NOMO-1 treated with dmso at 0.1 percent for 144 hours (cell line): ENCODE measurements around the gene MAX.
A peak's percentile ranks its signal among the peaks of the same experiment; 100 is the strongest.
"Not testable (repeated sequence)": the region's sequence is repeated elsewhere in the genome, so short reads cannot be mapped to it uniquely, and the experiment has no call there.

ENCODE experiments used
- DNase-seq: peaks from one replicate; lab custom pipeline; 2025; ENCODE audit not compliant: unreplicated experiment; lab: John Stamatoyannopoulos, UW

The MAX gene

DNA sequence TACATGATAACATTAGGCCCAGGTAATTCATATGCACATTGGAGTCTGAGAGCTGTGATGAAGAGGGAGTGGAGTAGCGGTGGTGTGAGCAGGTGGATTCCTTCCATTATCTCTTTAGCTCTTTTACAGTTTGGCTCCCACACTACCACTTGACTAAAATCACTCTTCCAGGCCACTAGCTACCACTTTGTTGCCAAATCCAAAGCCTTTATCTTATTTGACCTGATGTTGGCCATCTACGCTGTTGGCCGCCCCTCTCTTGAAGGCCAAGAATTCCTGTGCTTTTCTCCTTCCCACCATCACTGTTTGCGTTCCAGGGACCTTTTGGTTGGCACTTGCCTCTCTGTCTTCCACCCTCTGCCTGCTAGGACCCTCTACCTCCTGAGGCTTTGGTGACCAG lies 4.0 kb upstream of the MAX start:
- no peak for DNase-seq

DNA sequence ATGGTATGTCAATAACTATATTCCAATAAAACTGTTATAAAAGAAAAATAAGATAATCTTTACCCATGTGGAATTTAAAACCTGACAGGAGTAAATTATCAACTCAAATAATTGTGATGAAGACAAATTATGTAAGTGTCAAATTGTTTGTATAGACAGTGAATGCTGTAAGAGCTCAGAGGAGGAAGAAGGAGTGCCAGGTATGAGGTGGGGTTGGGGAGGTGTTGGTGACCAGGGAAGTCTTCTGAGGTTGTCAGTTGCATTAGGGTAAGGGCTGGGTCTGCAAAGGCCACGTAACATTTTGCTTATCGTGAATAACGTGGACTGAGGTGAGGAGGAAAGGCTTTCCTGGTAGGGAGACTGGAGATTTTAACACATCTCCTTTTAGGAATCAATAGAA lies 2.5 kb upstream of the MAX start:
- DNase-seq = no peak

DNA sequence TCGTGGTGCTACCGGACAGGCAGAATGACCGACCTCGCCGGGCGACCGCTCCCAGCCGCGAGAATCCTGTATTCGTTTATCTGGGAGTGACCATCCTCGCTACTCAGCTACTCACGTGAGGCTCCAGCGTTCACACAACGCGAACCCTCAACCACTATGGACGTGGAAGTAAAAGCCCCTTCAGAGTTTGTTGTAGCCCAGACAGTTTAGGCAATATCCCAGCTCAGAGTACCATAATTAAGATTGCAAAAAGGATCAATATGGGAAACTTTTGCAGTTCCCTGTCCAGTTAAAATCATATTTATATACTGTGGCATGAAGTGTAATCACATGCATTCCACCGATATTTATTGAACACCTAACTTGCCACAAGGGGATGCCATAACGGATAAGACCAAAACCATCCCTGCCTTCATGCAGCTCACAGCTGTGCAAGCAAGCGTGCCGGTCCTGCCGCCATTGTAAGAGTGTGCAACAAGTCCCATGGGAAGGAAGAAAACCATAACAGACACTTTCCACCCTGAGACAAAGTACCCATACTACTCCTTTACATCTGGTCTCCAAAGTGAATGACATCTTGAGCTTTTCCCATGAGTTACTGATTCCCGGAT lies 938 bp upstream of the MAX start:
- no peak for DNase-seq

DNA sequence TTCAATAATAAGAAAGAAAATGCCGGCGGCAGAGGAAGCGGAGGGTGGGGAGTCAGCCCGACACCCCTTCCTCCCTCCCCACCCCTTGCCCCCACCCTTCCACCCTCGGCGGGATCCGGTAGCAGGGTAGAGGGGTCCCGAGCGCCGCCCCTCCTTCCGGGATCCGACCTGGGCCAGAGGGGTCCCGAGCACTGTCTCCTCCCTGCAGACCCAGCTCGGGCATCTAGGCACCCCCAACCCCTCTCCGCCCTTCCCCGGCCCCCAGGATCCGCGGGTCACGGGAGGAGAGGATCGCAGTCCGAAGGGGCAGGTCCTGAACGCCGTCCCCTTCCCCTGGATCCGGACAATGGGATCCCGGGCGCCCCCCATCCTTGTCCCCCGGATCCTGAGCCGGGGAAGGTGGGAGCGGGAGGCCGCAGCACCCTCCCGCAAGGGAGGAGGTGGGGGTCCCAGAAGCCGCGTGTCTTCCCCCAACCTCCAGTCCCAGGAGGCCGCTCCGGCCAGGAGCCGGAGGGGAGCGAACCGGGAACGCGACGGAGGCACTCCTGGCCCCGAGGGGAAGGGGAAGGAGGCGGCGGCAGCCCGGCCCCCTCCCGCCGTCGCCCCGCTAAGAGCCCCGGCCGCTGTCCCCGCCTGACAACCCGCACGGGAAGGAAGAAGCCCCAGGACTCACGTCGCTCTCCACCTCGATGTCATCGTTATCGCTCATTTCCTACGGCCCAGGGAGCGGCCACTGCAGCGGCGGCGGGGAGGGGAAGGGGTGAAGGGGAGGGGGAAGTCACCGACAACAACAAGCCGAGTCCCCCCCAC lies 481 bp downstream of the MAX start:
- no peak for DNase-seq

DNA sequence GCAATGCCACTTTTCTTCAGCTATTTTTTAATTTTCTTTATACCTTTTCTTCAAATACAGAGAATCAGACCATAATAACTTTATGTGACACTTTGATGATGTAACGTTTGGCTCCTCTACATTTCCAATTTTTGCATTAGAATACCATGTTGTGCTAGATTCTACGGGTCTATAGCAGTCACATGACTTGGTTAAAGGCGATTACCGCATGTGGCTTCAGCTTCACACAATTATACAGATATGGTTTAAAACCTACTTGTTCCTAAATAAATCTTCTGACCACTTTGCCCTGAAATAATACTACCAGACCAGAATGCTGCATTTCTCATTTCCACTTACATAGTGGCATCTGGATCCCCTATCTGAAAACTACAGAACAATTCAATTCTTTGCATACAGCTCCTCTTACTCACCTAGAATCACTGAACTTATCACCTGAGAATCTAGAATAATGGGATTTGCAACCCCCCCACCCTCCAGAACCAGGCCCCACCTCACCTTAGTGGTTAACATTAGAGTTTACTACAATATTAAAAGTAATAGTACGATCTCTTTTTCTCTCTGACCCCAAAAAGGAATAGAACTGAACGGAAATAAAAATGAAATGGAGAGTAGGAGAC lies 1.3 kb downstream of the MAX start:
- DNase-seq = no peak

DNA sequence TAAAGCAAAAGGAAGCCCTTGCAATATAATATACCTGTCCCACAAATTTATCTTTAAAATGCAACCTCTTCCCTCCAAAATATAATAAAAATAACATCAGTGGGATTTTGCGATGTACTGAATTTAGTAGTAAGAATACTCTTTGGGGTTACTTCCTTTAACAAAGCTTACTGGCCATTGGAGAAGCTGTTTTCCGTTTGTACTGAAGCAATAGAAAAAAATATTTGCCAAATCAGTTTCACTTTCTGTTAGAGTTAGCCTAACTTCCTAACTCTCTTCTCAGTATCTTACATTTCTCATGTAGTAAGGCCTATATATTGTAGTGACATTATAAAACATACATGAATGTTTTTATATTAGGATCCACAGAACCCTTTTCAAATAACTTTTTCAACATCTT lies 3.7 kb downstream of the MAX start:
- DNase-seq = peak; percentile 62

DNA sequence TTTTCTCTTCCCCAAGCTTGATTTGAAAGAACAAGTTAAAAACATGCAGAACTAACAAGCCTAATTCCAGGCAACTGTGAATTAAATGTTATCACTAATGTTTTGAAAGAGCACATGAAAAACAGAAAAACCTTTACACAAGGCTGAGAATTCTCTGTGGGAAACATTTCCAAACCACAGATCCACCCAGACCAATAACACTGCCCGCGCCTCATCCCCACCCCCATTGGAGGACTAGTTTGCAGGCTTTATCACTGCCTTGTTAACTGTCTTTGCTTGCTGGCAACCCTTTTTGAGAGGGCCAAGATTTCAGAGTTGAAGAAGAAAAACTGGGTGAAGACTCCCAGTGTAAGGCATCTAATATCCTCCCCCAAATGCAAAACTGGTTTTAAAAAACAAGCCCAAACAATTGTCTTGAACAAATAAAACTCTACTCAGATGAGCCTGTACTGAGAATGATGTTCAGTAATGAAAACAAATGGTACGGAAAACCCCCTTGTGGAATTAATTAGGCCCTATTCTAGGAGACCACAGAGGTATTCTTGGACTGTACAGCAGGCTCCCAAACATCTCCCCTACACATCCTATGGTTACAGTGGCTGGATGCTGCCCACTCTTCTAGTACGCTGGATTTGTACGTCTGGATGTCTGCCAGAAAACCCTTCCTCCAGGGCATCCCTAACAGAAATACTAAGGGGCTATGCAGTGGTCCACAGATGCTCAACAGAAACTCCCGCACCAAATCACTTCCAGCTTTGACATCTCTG lies 5.8 kb downstream of the MAX start:
- no peak for DNase-seq

DNA sequence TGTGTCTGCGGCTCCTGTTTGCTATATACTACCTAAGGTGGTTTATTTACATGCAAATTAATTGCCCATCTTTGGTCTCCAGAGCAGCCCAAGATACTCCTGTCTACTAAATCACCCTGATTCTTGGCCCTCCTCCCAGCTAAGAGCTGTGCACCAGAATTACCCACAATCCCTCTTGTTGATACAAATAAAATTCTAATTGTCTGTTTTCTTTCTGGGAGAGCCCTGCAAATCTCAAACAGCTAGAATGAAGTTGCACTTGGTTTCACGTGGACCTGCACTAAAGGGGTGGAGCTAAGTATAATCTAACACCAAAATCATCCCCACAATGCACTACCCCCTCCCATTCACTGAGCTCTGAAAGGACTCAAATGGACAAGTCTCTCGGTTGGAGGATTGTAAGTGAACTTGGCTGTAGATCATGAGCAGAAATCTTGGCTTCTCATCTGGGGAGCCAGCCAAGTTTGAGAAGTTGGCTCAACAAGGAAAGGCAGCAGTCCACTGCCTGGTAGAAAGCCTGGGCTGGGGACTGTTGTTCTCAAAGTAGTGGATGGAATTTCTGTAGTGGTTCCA lies 6.6 kb downstream of the MAX start:
- DNase-seq = no peak

DNA sequence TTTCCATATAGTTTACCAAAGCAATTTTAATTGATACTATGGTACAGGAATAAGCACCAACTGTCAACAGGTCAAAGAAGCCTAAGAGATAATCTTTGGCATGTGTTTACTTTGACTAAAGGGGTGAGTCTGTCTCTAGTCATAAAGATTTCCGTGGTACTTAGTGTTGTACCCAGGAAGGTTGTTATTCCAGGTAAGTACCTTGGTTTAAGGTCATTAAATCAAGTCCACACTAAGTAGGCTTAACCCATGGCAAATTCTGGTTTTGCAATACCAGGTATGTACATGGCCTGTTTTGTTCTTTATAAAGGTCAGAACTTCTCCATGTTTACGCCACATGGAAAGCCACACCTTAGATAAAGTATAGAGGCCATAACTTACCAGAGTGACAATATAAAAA lies 10.0 kb downstream of the MAX start:
- no peak for DNase-seq

DNA sequence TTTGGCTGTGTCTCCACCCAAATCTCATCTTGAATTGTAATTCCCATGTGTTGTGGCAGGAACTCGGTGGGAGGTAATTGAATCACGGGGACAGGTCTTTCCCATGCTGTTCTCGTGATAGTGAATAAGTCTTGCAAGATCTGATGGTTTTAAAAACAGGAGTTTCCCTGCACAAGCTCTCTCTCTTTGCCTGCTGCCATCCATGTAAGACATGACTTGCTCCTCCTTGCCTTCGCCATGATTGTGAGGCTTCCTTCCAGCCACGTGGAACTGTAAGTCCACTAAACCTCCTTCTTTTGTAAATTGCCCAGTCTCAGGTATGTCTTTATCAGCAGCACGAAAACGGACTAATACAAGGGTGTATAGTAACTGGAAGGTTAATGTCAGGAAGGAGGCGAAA lies 14.5 kb downstream of the MAX start:
- not testable (repeated sequence) for DNase-seq

DNA sequence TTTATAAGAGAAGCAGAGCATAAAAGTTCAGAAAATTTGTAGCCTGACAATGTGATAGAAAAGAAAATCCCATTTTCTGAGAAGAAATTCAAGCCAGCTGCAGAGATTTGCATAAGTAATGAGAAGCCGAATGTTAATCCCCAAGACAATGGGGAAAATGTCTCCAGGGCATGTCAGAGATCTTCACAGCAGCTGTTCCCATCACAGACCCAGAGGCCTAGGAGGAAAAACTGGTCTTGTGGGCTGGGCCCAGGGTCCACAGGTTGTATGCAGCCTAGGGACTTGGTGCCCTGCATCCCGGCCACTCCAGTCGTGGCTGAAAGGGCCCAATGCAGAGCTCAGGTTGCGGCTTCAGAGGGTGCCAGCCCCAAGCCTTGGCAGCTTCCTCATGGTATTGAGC lies 15.6 kb downstream of the MAX start:
- not testable (repeated sequence) for DNase-seq

DNA sequence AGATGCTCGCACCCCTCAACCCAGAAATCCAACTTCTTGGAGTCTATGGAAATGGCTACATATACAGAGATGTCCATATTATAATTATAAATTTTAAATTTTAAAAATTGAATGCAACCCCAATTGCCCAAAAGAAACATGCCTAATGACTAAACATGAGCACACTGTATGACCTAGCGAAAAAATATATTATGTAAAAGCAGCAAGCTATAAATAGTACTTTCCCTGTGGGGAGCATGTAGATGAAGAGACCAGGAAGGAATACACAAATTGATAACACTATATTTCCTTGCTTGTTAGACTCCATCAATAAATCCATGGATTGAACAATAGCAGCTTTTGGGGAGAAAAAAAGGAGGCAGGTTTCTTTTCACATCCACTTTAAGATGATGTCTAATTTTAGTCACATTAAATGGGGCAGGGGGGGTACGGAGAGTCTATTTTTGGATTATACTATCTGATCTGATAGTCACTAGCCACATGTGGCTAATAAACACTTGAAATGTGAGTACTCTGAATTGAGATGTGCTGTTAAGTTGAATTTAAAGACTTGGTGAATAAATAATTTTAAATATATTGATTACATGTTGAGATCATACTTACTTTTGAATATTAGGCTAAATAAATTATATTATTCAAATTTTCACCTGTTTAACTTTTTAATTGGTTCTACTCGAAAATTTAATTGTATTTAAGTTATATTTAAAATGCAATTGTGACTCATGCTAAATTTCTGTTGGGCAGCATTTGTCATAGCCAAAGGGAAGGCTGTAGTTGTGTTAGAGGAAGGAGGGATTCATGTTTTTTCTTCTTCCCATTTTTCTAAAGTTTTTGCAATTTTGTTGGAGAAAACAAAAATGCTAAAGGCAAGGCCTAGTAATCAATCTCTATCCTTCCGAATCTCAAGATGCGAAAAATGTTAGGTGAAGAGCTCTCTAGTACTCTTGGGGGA lies 17.5 kb downstream of the MAX start:
- DNase-seq = no peak

DNA sequence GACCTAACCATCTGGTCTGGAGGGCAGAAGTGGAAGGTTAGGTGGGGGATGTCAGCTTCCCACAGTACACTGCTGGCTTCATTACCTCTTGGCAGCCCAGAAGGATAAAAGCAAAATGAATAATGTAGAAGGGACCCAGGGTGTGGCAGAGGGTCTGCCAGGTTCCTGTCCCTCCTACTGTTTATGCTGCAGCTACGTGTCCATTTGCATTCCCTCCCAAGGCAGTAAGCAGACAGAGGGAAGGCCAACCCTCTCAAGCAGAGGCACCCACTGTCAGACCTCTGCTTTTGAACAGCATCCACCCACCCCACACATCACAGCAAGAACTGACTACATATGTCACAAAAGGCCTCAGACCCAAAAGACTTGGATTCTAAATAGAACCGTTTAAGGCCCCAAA lies 19.4 kb downstream of the MAX start:
- no peak for DNase-seq

DNA sequence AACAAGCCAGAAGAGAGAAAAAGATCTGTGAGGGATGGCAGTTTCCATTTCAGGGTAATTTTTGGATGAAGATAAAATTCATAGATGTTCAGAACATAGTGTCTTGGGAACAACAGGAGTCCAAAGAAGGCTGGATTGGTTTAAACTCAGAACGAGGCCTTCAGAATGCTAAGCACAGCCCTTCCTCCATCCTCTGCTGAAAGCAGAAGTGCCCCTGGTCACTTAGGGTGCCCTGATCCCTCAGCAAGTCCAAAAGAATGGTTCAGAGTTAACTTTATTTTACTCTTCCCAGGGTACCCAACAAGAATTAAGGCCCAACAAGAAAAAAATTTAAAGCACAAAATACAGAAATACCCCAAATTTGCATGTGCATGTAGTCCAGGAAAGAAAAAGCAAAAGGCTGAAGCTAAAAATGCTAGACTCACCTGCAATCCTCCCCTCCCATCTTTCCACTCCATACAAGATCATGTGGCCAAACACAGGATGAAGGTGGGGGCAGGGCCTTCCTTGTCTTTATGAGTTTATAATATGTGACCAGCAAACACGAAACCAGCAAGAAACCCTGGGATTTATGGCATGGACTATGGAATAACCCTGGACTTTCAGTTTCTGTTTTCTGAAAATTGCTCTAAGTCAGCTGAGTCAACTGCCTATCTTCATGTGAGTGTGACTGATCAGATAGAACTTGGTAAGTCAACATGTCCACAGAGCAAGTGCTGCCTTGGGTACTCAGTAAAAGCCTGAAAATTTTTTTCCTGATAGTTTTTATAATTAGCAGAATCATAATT lies 21.2 kb downstream of the MAX start:
- DNase-seq = no peak

DNA sequence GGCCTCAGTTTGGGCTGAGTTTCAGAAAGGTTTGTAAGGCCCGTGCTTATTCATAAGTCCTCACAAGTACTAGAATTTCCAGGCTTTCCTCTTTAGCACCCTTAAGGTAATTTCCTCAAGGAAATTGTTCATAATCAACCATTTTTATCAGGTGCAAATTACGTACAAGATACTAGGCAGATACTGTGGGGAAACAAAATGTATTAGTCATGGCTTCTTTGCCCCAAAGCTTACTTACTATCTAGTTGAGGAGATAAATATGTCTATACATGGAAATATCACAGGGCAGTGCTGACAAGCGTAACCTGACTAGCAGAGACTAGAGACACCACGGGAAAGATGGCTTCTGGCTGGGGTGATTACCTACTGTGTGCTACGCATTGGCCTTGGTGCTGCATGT lies 22.5 kb downstream of the MAX start:
- DNase-seq = no peak

DNA sequence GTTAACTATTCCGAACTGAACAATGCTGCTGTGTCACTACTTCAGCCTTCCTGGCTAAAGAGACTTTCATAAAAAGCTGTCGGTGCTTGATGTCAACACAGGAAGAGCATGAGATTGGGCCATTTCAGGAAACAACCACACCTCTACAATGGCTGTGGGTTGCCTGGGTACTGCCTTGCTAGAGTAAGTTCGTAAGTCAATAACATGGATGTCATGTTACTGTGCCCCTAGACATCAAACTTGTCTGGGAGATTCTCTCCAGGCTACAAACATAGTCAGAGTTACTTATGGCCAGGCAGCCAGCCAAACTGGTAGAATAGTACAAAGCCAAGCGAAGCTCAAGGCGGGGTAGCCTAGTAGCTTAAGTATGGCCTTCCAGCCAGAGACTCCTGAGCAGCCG lies 23.1 kb downstream of the MAX start:
- no peak for DNase-seq

DNA sequence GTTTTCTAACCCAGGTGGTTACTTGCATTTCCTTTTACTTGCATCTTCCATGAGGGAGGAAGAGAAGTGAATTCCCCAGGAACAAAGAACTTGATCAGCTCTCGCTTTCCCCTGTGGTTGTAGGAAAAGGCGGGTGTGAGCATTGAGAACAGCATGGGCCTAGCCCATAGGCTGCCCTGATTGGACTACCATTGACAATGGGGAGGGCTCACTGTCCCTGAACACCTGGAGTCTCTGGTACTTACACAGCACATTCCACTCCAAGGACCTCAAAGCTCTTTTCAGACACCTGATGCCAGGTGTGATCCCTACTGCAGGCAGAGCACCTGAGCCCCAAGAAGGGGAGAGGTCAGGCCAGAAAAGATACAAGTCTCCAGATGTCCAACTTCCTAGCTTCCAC lies 25.0 kb downstream of the MAX start:
- DNase-seq = no peak

DNA sequence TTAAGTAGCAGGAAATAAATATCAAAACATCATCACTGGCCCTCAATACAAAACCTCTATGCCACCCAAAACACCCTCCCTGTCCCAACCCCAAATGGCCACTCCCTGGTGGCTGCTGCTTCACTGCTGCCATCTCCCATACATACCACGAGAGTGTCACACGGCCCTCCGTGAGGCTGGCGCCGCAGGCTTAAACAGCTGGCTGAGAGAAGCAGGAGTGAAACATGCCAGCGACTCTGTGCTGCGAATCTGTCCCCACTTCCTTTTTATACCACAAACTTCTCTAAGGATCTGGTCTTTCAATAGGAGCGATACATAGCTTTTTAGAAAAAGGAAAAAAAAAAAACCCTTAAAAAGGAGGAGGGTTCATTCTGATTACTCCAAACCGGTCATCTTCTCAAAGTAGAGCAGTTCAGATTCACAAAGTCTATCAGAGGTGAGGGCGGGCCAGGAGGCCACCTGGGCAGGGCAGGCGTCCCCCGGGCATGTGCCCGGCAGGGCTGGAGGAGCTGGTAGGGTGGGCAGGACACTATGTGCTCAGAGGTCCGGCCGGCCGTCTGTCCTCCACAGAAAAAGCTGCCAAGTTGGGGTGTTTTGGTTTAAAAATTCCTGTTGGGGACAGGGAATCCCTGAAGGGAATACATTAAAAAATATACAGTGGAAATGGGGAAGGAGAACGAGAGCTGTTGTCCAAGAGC lies 26.5 kb downstream of the MAX start:
- no peak for DNase-seq
